GM21360 (cell line): ENCODE results near the gene NDUFV1.
"Not testable (repeated sequence)": the region's sequence is repeated elsewhere in the genome, so short reads cannot be mapped to it uniquely, and the experiment has no call there.

Experiments
- ATAC-seq: cut with Tn5 transposase; IDR thresholded peaks from one replicate; pipeline ENCODE4 v1.9.1; 2021; ENCODE audit warnings: mild to moderate bottlenecking, moderate library complexity; ENCODE audit not compliant: unreplicated experiment

NDUFV1 gene

GRCh38 chr11:67626970-67627369 lies 20.2 kb downstream of the NDUFV1 start:
- ATAC-seq = no peak

- ATAC-seq = no peak
Measured at GRCh38 chr11:67627441-67627811, 20.7 kb downstream of the NDUFV1 start.

GRCh38 chr11:67627812-67628624 lies 21.3 kb downstream of the NDUFV1 start:
- no peak for ATAC-seq

- no peak for ATAC-seq
Measured at GRCh38 chr11:67628710-67629385, 22.1 kb downstream of the NDUFV1 start.

- peak; percentile 48 for ATAC-seq
Measured at GRCh38 chr11:67629386-67630227, 22.9 kb downstream of the NDUFV1 start, which contains the start of gene NUDT8. TSS of gene NUDT8 (minus strand) at chr11:67629937. CDS start at chr11:67629911, 26 bp downstream.

GRCh38 chr11:67630228-67630942 lies 23.6 kb downstream of the NDUFV1 start:
- peak; percentile 51 for ATAC-seq

- no peak for ATAC-seq
Measured at GRCh38 chr11:67630943-67631331, 24.2 kb downstream of the NDUFV1 start.

- ATAC-seq = no peak
Measured at GRCh38 chr11:67631411-67631810, 24.7 kb downstream of the NDUFV1 start.

- ATAC-seq = no peak
Measured at GRCh38 chr11:67631853-67632174, 25.1 kb downstream of the NDUFV1 start.

- no peak for ATAC-seq
Measured at GRCh38 chr11:67632175-67632981, 25.6 kb downstream of the NDUFV1 start.

- no peak for ATAC-seq
Measured at GRCh38 chr11:67632982-67633755, 26.4 kb downstream of the NDUFV1 start.

- ATAC-seq = no peak
Measured at GRCh38 chr11:67633758-67634365, 27.1 kb downstream of the NDUFV1 start.

- no peak for ATAC-seq
Measured at GRCh38 chr11:67634366-67635230, 27.9 kb downstream of the NDUFV1 start.

GRCh38 chr11:67635231-67635521 lies 28.4 kb downstream of the NDUFV1 start:
- ATAC-seq = no peak

- ATAC-seq = no peak
Measured at GRCh38 chr11:67636962-67637361, 30.2 kb downstream of the NDUFV1 start.

- not testable (repeated sequence) for ATAC-seq
Measured at GRCh38 chr11:67637441-67637840, 30.7 kb downstream of the NDUFV1 start.

- no peak for ATAC-seq
Measured at GRCh38 chr11:67638535-67639437, 32.0 kb downstream of the NDUFV1 start.
